ENCODE measurements around the gene EXPH5. TPM values are rescaled to one million over a fixed set of nuclear protein-coding genes. Genes with fewer than 3 reads are reported as not detected.

EXPH5 gene
- total RNA-seq, 1 donor from 2014 or later: 7.6 TPM

- H3K36me3 ChIP-seq (ENCODE audit: control insufficient read depth, insufficient read depth, low read length): peaks cover 2% of the 10 kb centered on the region
- no peak for TF ChIP-seq CTCF (IDR thresholded peaks at IDR 0.05; ENCODE audit: insufficient read depth, low read length, severe bottlenecking)
- peak overlapping the region; percentile 11 for H3K4me3 ChIP-seq (ENCODE audit: low read depth, low read length)
- H3K27me3 ChIP-seq (ENCODE audit: control insufficient read depth, insufficient read depth, low read length): no peaks in the 10 kb centered on the region
- peak; percentile 83 for DNase-seq (ENCODE audit: low read depth)
- FAIRE-seq: peak; percentile 70
Observed at GRCh38 chr11:108538022-108538424, 55.5 kb downstream of the EXPH5 start.

- Histone ChIP-seq H3K27me3 (ENCODE audit: control insufficient read depth, insufficient read depth, low read length) (no peaks in the 10 kb centered on the region), H3K4me3 (ENCODE audit: low read depth, low read length) (no peak overlapping the region), H3K36me3 (ENCODE audit: control insufficient read depth, insufficient read depth, low read length) (peaks cover 4% of the 10 kb centered on the region)
- DNase-seq (ENCODE audit: low read depth) (peak; percentile 89), FAIRE-seq (peak; percentile 93)
- TF ChIP-seq CTCF (IDR thresholded peaks at IDR 0.05; ENCODE audit: insufficient read depth, low read length, severe bottlenecking): no peak
Observed at GRCh38 chr11:108536783-108537182, 56.8 kb downstream of the EXPH5 start.

- no peak for TF ChIP-seq CTCF (IDR thresholded peaks at IDR 0.05; ENCODE audit: insufficient read depth, low read length, severe bottlenecking)
- DNase-seq (ENCODE audit: low read depth) (no peak), FAIRE-seq (peak; percentile 13)
- H3K27me3 ChIP-seq (ENCODE audit: control insufficient read depth, insufficient read depth, low read length): no peaks in the 10 kb centered on the region
- peaks cover 4% of the 10 kb centered on the region for H3K36me3 ChIP-seq (ENCODE audit: control insufficient read depth, insufficient read depth, low read length)
- H3K4me3 ChIP-seq (ENCODE audit: low read depth, low read length): no peak overlapping the region
Observed at GRCh38 chr11:108535384-108535955, 58.1 kb downstream of the EXPH5 start.

GRCh38 chr11:108534274-108534882 is 59.2 kb downstream of the EXPH5 start:
- H3K36me3 ChIP-seq (ENCODE audit: control insufficient read depth, insufficient read depth, low read length): peaks cover 4% of the 10 kb centered on the region
- DNase-seq (ENCODE audit: low read depth) (no peak), FAIRE-seq (peak; percentile 91)
- TF ChIP-seq CTCF (IDR thresholded peaks at IDR 0.05; ENCODE audit: insufficient read depth, low read length, severe bottlenecking): no peak
- no peaks in the 10 kb centered on the region for H3K27me3 ChIP-seq (ENCODE audit: control insufficient read depth, insufficient read depth, low read length)
- no peak overlapping the region for H3K4me3 ChIP-seq (ENCODE audit: low read depth, low read length)

- no peak for TF ChIP-seq CTCF (IDR thresholded peaks at IDR 0.05; ENCODE audit: insufficient read depth, low read length, severe bottlenecking)
- Histone ChIP-seq H3K27me3 (ENCODE audit: control insufficient read depth, insufficient read depth, low read length) (no peaks in the 10 kb centered on the region), H3K36me3 (ENCODE audit: control insufficient read depth, insufficient read depth, low read length) (peaks cover 4% of the 10 kb centered on the region), H3K4me3 (ENCODE audit: low read depth, low read length) (no peak overlapping the region)
- no peak for DNase-seq (ENCODE audit: low read depth)
- FAIRE-seq: no peak
Observed at GRCh38 chr11:108530426-108530825, 63.1 kb downstream of the EXPH5 start.

GRCh38 chr11:108527382-108527781 is 66.2 kb downstream of the EXPH5 start:
- Histone ChIP-seq H3K36me3 (ENCODE audit: control insufficient read depth, insufficient read depth, low read length) (no peaks in the 10 kb centered on the region), H3K4me3 (ENCODE audit: low read depth, low read length) (no peak overlapping the region), H3K27me3 (ENCODE audit: control insufficient read depth, insufficient read depth, low read length) (no peaks in the 10 kb centered on the region)
- no peak for FAIRE-seq
- DNase-seq (ENCODE audit: low read depth): no peak
- no peak for TF ChIP-seq CTCF (IDR thresholded peaks at IDR 0.05; ENCODE audit: insufficient read depth, low read length, severe bottlenecking)
